Cardiac muscle cell (in vitro differentiated cells and primary cell): ENCODE results near the gene PRKG1. TPM values are rescaled to one million over a fixed set of nuclear protein-coding genes. Genes with fewer than 3 reads are reported as not detected.
A peak's percentile ranks its signal among the peaks of the same experiment; 100 is the strongest.

Source experiments
- DNase-seq, 2 donors: peaks; one replicate each; pipeline versions ENCODE4 v3.0.0 to v3.0.0-alpha.2; 2010 to 2017; ENCODE audit warnings: low read depth in 1 of 2, low spot score in 1 of 2
- H3K27ac ChIP-seq: fragments of 200-600 bp; sonication (generic); 2 replicates; pipeline ENCODE4 v1.5.1; 2016
- H3K27me3 ChIP-seq: fragments of 200-600 bp; sonication (generic); 2 replicates; pipeline ENCODE4 v1.6.0; 2016; ENCODE audit warnings: control low read depth
- H3K36me3 ChIP-seq: fragments of 200-600 bp; sonication (generic); 2 replicates; pipeline ENCODE4 v1.5.1; 2016; ENCODE audit warnings: control low read depth
- H3K4me1 ChIP-seq: fragments of 200-600 bp; sonication (generic); 2 replicates; pipeline ENCODE4 v1.8.1; 2017; ENCODE audit warnings: low read depth, mild to moderate bottlenecking, mixed run types
- H3K4me3 ChIP-seq: fragments of 200-600 bp; sonication (generic); 2 replicates; pipeline ENCODE4 v1.5.1; 2016; ENCODE audit warnings: mild to moderate bottlenecking
- H3K9me3 ChIP-seq: fragments of 200-600 bp; sonication (generic); 2 replicates; pipeline ENCODE4 v1.5.1; 2017; ENCODE audit warnings: low read depth, mild to moderate bottlenecking, control low read depth
- polyA plus RNA-seq: library from polyadenylated mRNA; unstranded; fragments of >200 nt; fragmentation: Nextera tagmentation; extraction: Ambion mirVana; gene quantifications from 2 replicates; pipeline ENCODE4 v1.2.1, GENCODE V29; 2016
- total RNA-seq: library from RNA; depleted of rRNA; stranded (reverse); fragments of >200 nt; gene quantifications from 2 replicates; pipeline ENCODE4 v1.2.3, GENCODE V29; 2016
- TF ChIP-seq, protein P1 (sequence below): IDR thresholded peaks from 2 replicates; pipeline ENCODE4 v1.5.1; 2012; ENCODE audit warnings: low read depth, mild to moderate bottlenecking, low read length

The PRKG1 gene
- total and polyA plus RNA-seq, 2 experiments from 2014 or later, result 2.9 to 13.3 TPM

DNA sequence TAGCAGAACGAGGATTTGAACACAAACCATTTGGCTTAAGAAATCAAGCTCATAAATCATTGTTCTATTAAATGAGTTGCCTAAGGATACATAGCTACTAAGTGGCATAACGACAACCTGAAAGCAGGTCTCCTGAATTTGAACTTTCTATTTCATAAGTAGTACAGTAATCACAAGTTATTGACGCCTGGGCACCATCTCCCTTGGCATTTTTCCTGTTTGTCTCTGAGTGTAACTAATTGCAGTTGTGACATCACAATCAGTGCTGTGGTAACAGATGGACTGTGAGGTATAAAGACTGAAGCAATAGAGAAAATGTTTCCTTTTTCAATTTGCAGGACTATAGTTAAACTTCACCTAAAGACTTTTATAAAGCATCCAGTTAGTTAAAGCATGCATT, 631.5 kb downstream of the PRKG1 start:
- TF ChIP-seq, protein P1, sequence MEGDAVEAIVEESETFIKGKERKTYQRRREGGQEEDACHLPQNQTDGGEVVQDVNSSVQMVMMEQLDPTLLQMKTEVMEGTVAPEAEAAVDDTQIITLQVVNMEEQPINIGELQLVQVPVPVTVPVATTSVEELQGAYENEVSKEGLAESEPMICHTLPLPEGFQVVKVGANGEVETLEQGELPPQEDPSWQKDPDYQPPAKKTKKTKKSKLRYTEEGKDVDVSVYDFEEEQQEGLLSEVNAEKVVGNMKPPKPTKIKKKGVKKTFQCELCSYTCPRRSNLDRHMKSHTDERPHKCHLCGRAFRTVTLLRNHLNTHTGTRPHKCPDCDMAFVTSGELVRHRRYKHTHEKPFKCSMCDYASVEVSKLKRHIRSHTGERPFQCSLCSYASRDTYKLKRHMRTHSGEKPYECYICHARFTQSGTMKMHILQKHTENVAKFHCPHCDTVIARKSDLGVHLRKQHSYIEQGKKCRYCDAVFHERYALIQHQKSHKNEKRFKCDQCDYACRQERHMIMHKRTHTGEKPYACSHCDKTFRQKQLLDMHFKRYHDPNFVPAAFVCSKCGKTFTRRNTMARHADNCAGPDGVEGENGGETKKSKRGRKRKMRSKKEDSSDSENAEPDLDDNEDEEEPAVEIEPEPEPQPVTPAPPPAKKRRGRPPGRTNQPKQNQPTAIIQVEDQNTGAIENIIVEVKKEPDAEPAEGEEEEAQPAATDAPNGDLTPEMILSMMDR, result no peak
- Histone ChIP-seq H3K27ac (no peak overlapping the region), H3K36me3 (no peaks in the 10 kb centered on the region), H3K4me1 (peaks cover under 1% of the 10 kb centered on the region), H3K27me3 (no peaks in the 10 kb centered on the region), H3K4me3 (no peak overlapping the region), H3K9me3 (no peaks in the 10 kb centered on the region)
- DNase-seq, result no peak

DNA sequence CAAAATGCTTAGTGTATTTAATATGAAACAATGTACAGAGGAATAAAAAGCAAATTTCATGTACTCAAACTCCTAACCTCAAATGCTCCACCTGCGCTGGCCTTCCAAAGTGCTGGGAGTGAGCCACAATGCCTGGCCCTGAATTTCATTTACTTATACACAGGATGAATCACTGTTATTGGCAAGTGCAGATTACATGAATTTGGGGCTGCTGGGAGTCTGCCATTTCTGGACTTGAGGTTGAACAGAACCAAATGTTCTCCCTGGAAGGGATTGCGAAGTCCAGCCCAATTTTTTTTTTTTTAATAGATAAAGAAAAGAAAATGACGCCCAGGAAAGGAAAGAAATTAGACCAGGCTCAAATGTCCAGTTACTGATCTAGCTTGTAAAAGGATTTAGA, 631.9 kb downstream of the PRKG1 start:
- Histone ChIP-seq H3K9me3 (no peaks in the 10 kb centered on the region), H3K27me3 (no peaks in the 10 kb centered on the region), H3K4me3 (no peak overlapping the region), H3K4me1 (no peaks in the 10 kb centered on the region), H3K27ac (no peak overlapping the region), H3K36me3 (no peaks in the 10 kb centered on the region)
- DNase-seq, result peak in 1 of 2 donors; percentile 96
- TF ChIP-seq, protein P1, result no peak

DNA sequence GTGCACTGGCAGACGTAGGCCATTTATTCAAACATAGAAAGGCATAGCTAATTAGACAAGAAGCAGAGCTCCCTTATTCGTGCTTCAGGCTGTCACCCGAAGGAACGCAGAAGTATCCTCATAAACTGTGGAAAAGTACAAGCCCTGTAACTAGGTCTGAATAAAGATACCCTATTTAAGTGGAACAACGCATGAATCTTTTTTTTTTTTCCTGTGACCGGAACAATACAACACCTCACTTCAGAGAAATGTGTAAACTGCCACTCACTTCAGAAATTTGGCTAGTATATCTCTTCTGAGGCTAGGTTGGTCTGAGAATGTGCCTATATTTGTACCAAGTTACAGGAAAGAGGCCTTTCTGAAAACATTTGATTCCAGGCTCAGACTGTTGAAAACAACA, 633.1 kb downstream of the PRKG1 start:
- Histone ChIP-seq H3K36me3 (no peaks in the 10 kb centered on the region), H3K4me3 (no peak overlapping the region), H3K27ac (peak overlapping the region; percentile 24), H3K4me1 (peaks cover 3% of the 10 kb centered on the region), H3K27me3 (no peaks in the 10 kb centered on the region), H3K9me3 (no peaks in the 10 kb centered on the region)
- peak in 1 of 2 donors; percentile 24 for DNase-seq
- TF ChIP-seq, protein P1, result no peak

DNA sequence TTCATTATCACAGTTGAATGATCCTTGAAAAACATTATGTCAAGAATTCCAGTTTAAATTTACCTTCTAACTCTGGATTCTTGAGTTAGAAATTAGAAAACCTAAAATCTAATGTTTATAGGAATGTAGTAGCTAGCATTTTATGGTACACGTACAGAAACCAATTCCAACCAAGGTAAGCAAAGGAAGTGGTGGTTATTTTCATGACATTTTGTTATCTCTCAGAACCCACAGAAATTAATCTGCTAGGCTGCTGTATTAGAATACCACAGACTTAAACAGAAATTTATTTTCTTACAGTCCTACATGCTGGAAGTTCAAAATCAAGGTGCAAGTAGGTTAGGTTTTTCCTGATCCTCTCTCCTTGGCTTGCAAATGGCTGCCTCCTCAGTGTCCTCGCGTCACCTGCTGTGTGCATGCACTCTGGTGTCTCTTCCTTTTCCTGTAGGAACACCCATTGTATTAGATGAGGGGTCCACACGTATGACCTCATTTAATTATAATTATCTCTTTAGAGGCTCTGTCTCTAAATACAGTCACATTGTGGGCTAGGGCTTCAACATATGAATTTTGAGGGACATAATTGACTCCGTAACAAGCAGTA, 633.6 kb downstream of the PRKG1 start:
- no peak for DNase-seq
- H3K9me3 ChIP-seq, result no peaks in the 10 kb centered on the region
- no peaks in the 10 kb centered on the region for H3K27me3 ChIP-seq
- no peak overlapping the region for H3K4me3 ChIP-seq
- H3K4me1 ChIP-seq, result peaks cover 3% of the 10 kb centered on the region
- no peaks in the 10 kb centered on the region for H3K36me3 ChIP-seq
- TF ChIP-seq, protein P1, result no peak
- peak overlapping the region; percentile 24 for H3K27ac ChIP-seq

DNA sequence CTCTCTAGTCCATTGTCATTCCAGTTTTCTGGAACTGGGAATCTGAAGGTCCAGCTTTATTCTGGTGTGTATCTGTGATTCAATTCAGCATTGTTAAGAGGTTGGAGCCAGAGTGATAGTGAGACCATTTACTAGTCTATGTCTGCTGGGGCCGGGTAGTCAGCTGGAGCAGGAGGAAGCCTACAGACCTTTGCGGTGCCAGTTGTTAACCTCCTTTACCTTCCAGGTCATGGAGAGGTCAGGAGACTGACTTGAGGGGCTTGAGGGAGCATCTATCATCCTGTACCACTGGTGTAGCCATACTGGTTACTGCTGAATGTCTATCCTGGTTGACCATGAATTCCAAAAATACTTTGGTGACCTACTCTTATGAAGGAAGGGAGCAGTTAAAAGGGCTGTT, 634.3 kb downstream of the PRKG1 start:
- no peak for DNase-seq
- H3K4me1 ChIP-seq, result peaks cover 3% of the 10 kb centered on the region
- no peaks in the 10 kb centered on the region for H3K9me3 ChIP-seq
- no peaks in the 10 kb centered on the region for H3K27me3 ChIP-seq
- H3K36me3 ChIP-seq, result no peaks in the 10 kb centered on the region
- H3K27ac ChIP-seq, result no peak overlapping the region
- no peak overlapping the region for H3K4me3 ChIP-seq
- TF ChIP-seq, protein P1, result no peak
